Measurements from ENCODE around the gene PNMT. TPM values are rescaled to one million over a fixed set of nuclear protein-coding genes. Genes with fewer than 3 reads are reported as not detected.

The PNMT gene
- total and polyA plus RNA-seq, 2 of the 4 experiments (the other 2 are of a cell fraction) = not detected

DNA sequence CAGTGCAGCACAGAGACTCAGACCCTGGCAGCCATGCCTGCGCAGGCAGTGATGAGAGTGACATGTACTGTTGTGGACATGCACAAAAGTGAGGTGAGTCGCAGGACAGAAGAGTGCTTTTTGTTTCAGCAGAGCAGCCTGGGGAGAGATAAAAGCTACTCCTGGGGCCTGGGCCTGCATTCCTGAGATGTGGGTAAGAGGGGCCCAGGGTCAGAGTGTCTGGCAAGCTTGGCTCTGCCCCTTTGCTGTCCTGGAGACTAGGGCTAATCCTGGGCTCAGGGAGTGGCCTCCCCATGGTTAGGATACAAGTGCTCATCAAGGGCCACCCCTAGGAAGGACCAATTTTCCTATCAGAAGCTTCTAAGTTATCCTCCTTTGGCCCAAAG, 26.8 kb downstream of the PNMT start:
- no peak for DNase-seq
- peaks cover 0 to 6% of the 10 kb centered on the region in 2 experiments; a peak in 1 of 4 replicates for H3K79me1 ChIP-seq (ENCODE audit: low read depth in 1 of 2, low read length in 2 of 2)
- in situ Hi-C loops (cut with MboI; ENCODE audit: low sequenced_read_pairs) = no loop called here

More for the DNA sequence above, 26.8 kb downstream of the PNMT start:
- Histone ChIP-seq H4K8ac (ENCODE audit: low read depth in 2 of 2, low read length in 2 of 2) (no peak overlapping the region), H3K27ac (ENCODE audit: insufficient read depth, low read length) (no peak overlapping the region), H3K4me1 (ENCODE audit: control insufficient read depth, insufficient read depth, low read length) (peaks cover 2% of the 10 kb centered on the region; the same call in 1 of the 2 replicates), H3K18ac (ENCODE audit: low read depth, low read length) (no peak overlapping the region), H2AFZ (replicated peaks; ENCODE audit: low read length, poor library complexity) (peak overlapping the region; percentile 65), H4K91ac (ENCODE audit: insufficient read depth, low read depth, low read length) (no peak overlapping the region), H2BK5ac (ENCODE audit: low read depth, low read length, poor library complexity, severe bottlenecking) (peak overlapping the region; percentile 14), H3K23ac (ENCODE audit: low read depth, low read length) (no peak overlapping the region), H3K14ac (replicated peaks; ENCODE audit: low read depth, low read length) (no peak overlapping the region), H3K9me1 (ENCODE audit: insufficient read depth, low read length) (0 out of 2 replicates have a peak, but pooled peaks cover 6% of the 10 kb centered on the region), H2BK20ac (ENCODE audit: low read depth, low read length) (no peak overlapping the region), H4K5ac (ENCODE audit: low read depth, low read length) (no peak overlapping the region), H3K9me3 (ENCODE audit: control insufficient read depth, insufficient read depth, low read length) (no peaks in the 10 kb centered on the region), H3K4ac (ENCODE audit: low read depth, low read length) (no peak overlapping the region), H3K56ac (ENCODE audit: extremely low read depth, insufficient read depth, low read length) (no peak overlapping the region), H3K9ac (ENCODE audit: low read depth, low read length) (no peak overlapping the region), H3K27me3 (ENCODE audit: control insufficient read depth, insufficient read depth, low read length) (no peaks in the 10 kb centered on the region), H3K4me3 (ENCODE audit: insufficient read depth, low read depth, low read length) (no peak overlapping the region), H2AK9ac (replicated peaks; ENCODE audit: low read depth, low read length, poor library complexity) (no peak overlapping the region), H4K20me1 (ENCODE audit: insufficient read depth, low read length) (no peaks in the 10 kb centered on the region), H3K4me2 (ENCODE audit: low read depth, low read length) (no peak overlapping the region), H2AK5ac (ENCODE audit: low read depth, low read length) (no peak overlapping the region), H2BK15ac (ENCODE audit: low read depth, low read length) (no peak overlapping the region), H2BK120ac (ENCODE audit: low read depth, low read length) (no peak overlapping the region), H3K36me3 (ENCODE audit: control insufficient read depth, insufficient read depth, low read length) (no peaks in the 10 kb centered on the region)
- no peak for TF ChIP-seq MXI1 (IDR thresholded peaks at IDR 0.05; ENCODE audit: borderline replicate concordance, low read depth, low read length)
- TF ChIP-seq NFE2L2 (IDR thresholded peaks at IDR 0.05; ENCODE audit: low read depth, low read length) = no peak
- TF ChIP-seq RCOR1 (IDR thresholded peaks at IDR 0.05; ENCODE audit: insufficient replicate concordance, low read length) = no peak
- no peak for TF ChIP-seq CEBPB (IDR thresholded peaks at IDR 0.05; ENCODE audit: low read depth, low read length)
- TF ChIP-seq MAZ (IDR thresholded peaks at IDR 0.05; ENCODE audit: borderline replicate concordance, low read depth, low read length) = no peak
- TF ChIP-seq BHLHE40 (IDR thresholded peaks at IDR 0.05; ENCODE audit: low read depth, low read length) = no peak
- no peak for TF ChIP-seq CHD1 (IDR thresholded peaks at IDR 0.05; ENCODE audit: low read depth, low read length)
- no peak for TF ChIP-seq SMC3 (IDR thresholded peaks at IDR 0.05; ENCODE audit: low read depth, low read length)
- TF ChIP-seq RFX5 (IDR thresholded peaks at IDR 0.05; ENCODE audit: low read depth, low read length) = no peak
- no peak for TF ChIP-seq RAD21 (IDR thresholded peaks at IDR 0.05; ENCODE audit: low read length)
- TF ChIP-seq, protein P1, sequence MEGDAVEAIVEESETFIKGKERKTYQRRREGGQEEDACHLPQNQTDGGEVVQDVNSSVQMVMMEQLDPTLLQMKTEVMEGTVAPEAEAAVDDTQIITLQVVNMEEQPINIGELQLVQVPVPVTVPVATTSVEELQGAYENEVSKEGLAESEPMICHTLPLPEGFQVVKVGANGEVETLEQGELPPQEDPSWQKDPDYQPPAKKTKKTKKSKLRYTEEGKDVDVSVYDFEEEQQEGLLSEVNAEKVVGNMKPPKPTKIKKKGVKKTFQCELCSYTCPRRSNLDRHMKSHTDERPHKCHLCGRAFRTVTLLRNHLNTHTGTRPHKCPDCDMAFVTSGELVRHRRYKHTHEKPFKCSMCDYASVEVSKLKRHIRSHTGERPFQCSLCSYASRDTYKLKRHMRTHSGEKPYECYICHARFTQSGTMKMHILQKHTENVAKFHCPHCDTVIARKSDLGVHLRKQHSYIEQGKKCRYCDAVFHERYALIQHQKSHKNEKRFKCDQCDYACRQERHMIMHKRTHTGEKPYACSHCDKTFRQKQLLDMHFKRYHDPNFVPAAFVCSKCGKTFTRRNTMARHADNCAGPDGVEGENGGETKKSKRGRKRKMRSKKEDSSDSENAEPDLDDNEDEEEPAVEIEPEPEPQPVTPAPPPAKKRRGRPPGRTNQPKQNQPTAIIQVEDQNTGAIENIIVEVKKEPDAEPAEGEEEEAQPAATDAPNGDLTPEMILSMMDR (conservative IDR thresholded peaks at IDR 0.05; ENCODE audit: low read depth, low read length) = no peak
- POLR2A ChIA-PET (ENCODE audit: unreplicated experiment) = no interaction called here
- BruUV-seq (replicated peaks) = no TSS peak
- intact Hi-C loops (cut with micrococcal nuclease) = no loop called here
- ATAC-seq (ENCODE audit: low read depth) = no peak
- dilution Hi-C loops (cut with HindIII; ENCODE audit: low sequenced_read_pairs, unreplicated experiment) = no loop called here
- WGBS, 2 experiments (ENCODE audit: extremely low coverage in 2 of 2, insufficient read length in 1 of 2) = no CpG with 5 or more reads among the region's 2 CpGs
- CTCF ChIA-PET = no interaction called here

All from IMR-90 (cell line).